ENCODE measurements around the gene MRRF. TPM values are rescaled to one million over a fixed set of nuclear protein-coding genes. Genes with fewer than 3 reads are reported as not detected.

The MRRF gene
- total and polyA plus RNA-seq, 2 donors (not counting 3 experiments of a cell fraction or from before 2014, with no cell fraction given) = 27.2 to 36.4 TPM

DNA sequence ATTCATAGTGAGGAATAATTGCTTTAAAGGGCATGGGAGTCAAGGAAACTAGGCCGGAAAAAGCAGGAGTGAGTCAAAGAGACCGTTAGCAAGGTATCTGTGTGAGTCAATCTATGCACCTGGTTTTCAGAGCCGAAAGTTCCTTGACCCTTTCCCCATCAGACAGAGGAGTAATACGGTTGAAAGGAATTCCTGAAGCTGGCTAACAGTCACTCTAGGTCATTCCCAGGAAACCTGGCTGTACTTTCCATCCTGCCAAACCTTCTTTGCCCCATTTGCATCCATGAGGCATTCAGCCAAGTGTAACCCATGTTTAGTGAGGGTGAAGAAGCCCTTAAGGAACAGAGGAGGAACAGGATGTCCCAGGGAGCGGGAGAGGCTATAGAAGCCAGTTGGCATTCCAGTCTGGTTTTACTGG, 16.2 kb upstream of the MRRF start:
- CTCF ChIA-PET = interaction anchor here (0.7 to 1.8 kb wide), 10 partner anchors 10 to 149 kb away, joined by 3 to 9 read pairs (median 4); partner anchors contain the start of genes MRRF and RBM18
- Histone ChIP-seq H4K20me1 (replicated peaks; ENCODE audit: control insufficient read depth, extremely low read depth, insufficient read depth, low read length) (no peaks in the 10 kb centered on the region), H3K9me3 (replicated peaks; ENCODE audit: control insufficient read depth, insufficient read depth, low read length) (no peaks in the 10 kb centered on the region), H3K79me2 (ENCODE audit: control insufficient read depth, insufficient read depth, low read length) (peaks cover 5% of the 10 kb centered on the region), H3K27ac (ENCODE audit: insufficient read depth, low read depth, low read length) (peak overlapping the region; percentile 75), H3K9ac (replicated peaks; ENCODE audit: extremely low read depth, insufficient read depth, low read length) (no peak overlapping the region), H3K4me3 (replicated peaks in 1 of 3; ENCODE audit: insufficient read depth in 1 of 3, low read depth in 1 of 3, low read length in 3 of 3) (no peak overlapping the region), H3K36me3 (ENCODE audit: control insufficient read depth in 2 of 2, extremely low read depth in 1 of 2, insufficient read depth in 2 of 2, low read length in 2 of 2) (peaks cover 19 to 22% of the 10 kb centered on the region in 2 experiments), H3K27me3 (ENCODE audit: control insufficient read depth in 2 of 2, insufficient read depth in 2 of 2, low read length in 2 of 2) (no peaks in the 10 kb centered on the region), H3K4me1 (ENCODE audit: control insufficient read depth, extremely low read depth, insufficient read depth, low read length) (peaks cover 34% of the 10 kb centered on the region), H2AFZ (ENCODE audit: low read depth, low read length) (no peak overlapping the region), H3K4me2 (ENCODE audit: insufficient read depth, low read length) (peak overlapping the region; percentile 13), H3K9me1 (replicated peaks; ENCODE audit: control insufficient read depth, extremely low read depth, insufficient read depth, low read length) (no peaks in the 10 kb centered on the region)
- no TSS peak for BruUV-seq (replicated peaks)
- intact Hi-C loops (cut with micrococcal nuclease) = loop anchor here (1.0 kb wide), 2 partner anchors 16 to 99 kb away; partner anchors contain the start of genes MRRF and RBM18
- FAIRE-seq = peak; percentile 87
- DNase-seq (ENCODE audit: low read depth, low spot score) = peak; percentile 78
- POLR2A ChIA-PET = interaction anchor here (1.1 kb wide), 1 partner anchor 16 kb away, joined by 4 read pairs; the partner anchor contains the start of genes MRRF and RBM18
- TF ChIP-seq POLR2AphosphoS5 (IDR thresholded peaks at IDR 0.05; ENCODE audit: insufficient read depth, low read depth, low read length) = peak; percentile 63
- TF ChIP-seq, protein P1, sequence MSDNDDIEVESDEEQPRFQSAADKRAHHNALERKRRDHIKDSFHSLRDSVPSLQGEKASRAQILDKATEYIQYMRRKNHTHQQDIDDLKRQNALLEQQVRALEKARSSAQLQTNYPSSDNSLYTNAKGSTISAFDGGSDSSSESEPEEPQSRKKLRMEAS (IDR thresholded peaks at IDR 0.05; ENCODE audit: insufficient read depth, insufficient read length) = no peak
- TF ChIP-seq POLR2A (IDR thresholded peaks at IDR 0.05; ENCODE audit: low read depth, low read length) = no peak
- peak; percentile 68 for TF ChIP-seq JUN (IDR thresholded peaks at IDR 0.05; ENCODE audit: borderline replicate concordance, insufficient read depth, insufficient read length, low read depth)
- peak; percentile 64 for TF ChIP-seq FOS (IDR thresholded peaks at IDR 0.05; ENCODE audit: borderline replicate concordance, insufficient read depth, low read length)
- dilution Hi-C loops (cut with MboI; ENCODE audit: extremely low pct_ligation_motif_present, low sequenced_read_pairs) = no loop called here

DNA sequence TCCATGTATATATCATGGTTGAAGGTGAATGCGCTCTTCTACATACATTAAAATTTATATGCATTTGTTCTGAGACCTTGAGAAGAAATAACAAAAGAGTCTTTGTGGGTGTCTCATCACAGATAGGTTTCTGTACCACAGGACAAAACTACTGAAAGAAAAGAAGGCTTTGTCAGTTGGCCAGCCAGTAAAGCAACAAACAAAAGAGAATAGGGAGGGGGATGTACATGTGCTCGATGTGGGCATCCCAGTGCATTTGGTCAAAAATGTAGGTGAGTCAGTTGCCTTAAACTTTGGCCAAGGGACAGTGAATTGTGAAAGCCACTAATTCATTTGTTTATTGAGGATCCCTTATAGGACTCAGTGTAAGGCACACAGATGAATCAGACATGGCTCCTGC, 13.3 kb upstream of the MRRF start:
- CTCF ChIA-PET = interaction anchor here (2.0 kb wide), 1 partner anchor 29 kb away, joined by 6 read pairs; no protein-coding TSS in a partner anchor
- Histone ChIP-seq H3K36me3 (ENCODE audit: control insufficient read depth in 2 of 2, extremely low read depth in 1 of 2, insufficient read depth in 2 of 2, low read length in 2 of 2) (peaks cover 13 to 14% of the 10 kb centered on the region in 2 experiments), H3K9me1 (replicated peaks; ENCODE audit: control insufficient read depth, extremely low read depth, insufficient read depth, low read length) (no peaks in the 10 kb centered on the region)

More for the DNA sequence above, 13.3 kb upstream of the MRRF start:
- H3K9ac ChIP-seq (replicated peaks; ENCODE audit: extremely low read depth, insufficient read depth, low read length) = no peak overlapping the region
- DNase-seq (ENCODE audit: low read depth, low spot score) (no peak), FAIRE-seq (no peak)
- dilution Hi-C loops (cut with MboI; ENCODE audit: extremely low pct_ligation_motif_present, low sequenced_read_pairs) (no loop called here), intact Hi-C loops (cut with micrococcal nuclease) (loop anchor here (10.0 kb wide), 1 partner anchor 203 kb away; no protein-coding TSS in a partner anchor)
- H4K20me1 ChIP-seq (replicated peaks; ENCODE audit: control insufficient read depth, extremely low read depth, insufficient read depth, low read length) = no peaks in the 10 kb centered on the region
- TF ChIP-seq, protein P1 (IDR thresholded peaks at IDR 0.05; ENCODE audit: insufficient read depth, insufficient read length) = no peak
- TF ChIP-seq, protein P2, sequence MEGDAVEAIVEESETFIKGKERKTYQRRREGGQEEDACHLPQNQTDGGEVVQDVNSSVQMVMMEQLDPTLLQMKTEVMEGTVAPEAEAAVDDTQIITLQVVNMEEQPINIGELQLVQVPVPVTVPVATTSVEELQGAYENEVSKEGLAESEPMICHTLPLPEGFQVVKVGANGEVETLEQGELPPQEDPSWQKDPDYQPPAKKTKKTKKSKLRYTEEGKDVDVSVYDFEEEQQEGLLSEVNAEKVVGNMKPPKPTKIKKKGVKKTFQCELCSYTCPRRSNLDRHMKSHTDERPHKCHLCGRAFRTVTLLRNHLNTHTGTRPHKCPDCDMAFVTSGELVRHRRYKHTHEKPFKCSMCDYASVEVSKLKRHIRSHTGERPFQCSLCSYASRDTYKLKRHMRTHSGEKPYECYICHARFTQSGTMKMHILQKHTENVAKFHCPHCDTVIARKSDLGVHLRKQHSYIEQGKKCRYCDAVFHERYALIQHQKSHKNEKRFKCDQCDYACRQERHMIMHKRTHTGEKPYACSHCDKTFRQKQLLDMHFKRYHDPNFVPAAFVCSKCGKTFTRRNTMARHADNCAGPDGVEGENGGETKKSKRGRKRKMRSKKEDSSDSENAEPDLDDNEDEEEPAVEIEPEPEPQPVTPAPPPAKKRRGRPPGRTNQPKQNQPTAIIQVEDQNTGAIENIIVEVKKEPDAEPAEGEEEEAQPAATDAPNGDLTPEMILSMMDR (IDR thresholded peaks at IDR 0.05; ENCODE audit: extremely low read depth in 1 of 2, insufficient read depth in 1 of 2, low read depth in 1 of 2, low read length in 2 of 2) = no peak
- TF ChIP-seq JUN (IDR thresholded peaks at IDR 0.05; ENCODE audit: borderline replicate concordance, insufficient read depth, insufficient read length, low read depth) (no peak), EZH2 (IDR thresholded peaks at IDR 0.05; ENCODE audit: borderline replicate concordance, low read depth, low read length, severe bottlenecking) (no peak), GATA2 (IDR thresholded peaks at IDR 0.05; ENCODE audit: insufficient read depth, insufficient read length, low read depth, low read length) (no peak), POLR2AphosphoS5 (IDR thresholded peaks at IDR 0.05; ENCODE audit: insufficient read depth, low read depth, low read length) (no peak), MYC (IDR thresholded peaks at IDR 0.05; ENCODE audit: low read depth, low read length) (no peak), FOS (IDR thresholded peaks at IDR 0.05; ENCODE audit: borderline replicate concordance, insufficient read depth, low read length) (no peak), POLR2A (IDR thresholded peaks at IDR 0.05; ENCODE audit: low read depth, low read length) (no peak)
- POLR2A ChIA-PET = no interaction called here
- no peaks in the 10 kb centered on the region for H3K9me3 ChIP-seq (replicated peaks; ENCODE audit: control insufficient read depth, insufficient read depth, low read length)
- H2AFZ ChIP-seq (ENCODE audit: low read depth, low read length) = no peak overlapping the region
- H3K27me3 ChIP-seq (ENCODE audit: control insufficient read depth in 2 of 2, insufficient read depth in 2 of 2, low read length in 2 of 2) = no peaks in the 10 kb centered on the region
- H3K27ac ChIP-seq (ENCODE audit: insufficient read depth, low read depth, low read length) = no peak overlapping the region
- no TSS peak for BruUV-seq (replicated peaks)
- H3K4me1 ChIP-seq (ENCODE audit: control insufficient read depth, extremely low read depth, insufficient read depth, low read length) = peaks cover 56% of the 10 kb centered on the region
- no peak overlapping the region for H3K4me2 ChIP-seq (ENCODE audit: insufficient read depth, low read length)
- no peak overlapping the region for H3K4me3 ChIP-seq (replicated peaks in 1 of 3; ENCODE audit: insufficient read depth in 1 of 3, low read depth in 1 of 3, low read length in 3 of 3)
- peaks cover 10% of the 10 kb centered on the region for H3K79me2 ChIP-seq (ENCODE audit: control insufficient read depth, insufficient read depth, low read length)

Data from endothelial cell of umbilical vein (primary cell).